ENCODE measurements around the gene CNTNAP5. TPM values are rescaled to one million over a fixed set of nuclear protein-coding genes. Genes with fewer than 3 reads are reported as not detected.

CNTNAP5 gene
- total RNA-seq, 1 experiment from 2014 or later = not detected

GRCh38 chr2:124035001-124035400, 9.9 kb downstream of the CNTNAP5 start:
- in situ Hi-C loops (cut with HindIII; ENCODE audit: low pct_unique_long_range_greater_than_20kb, low sequenced_read_pairs) (no loop called here), intact Hi-C loops (cut with micrococcal nuclease; ENCODE audit: unreplicated experiment) (no loop called here)
- BruUV-seq (replicated peaks) = no TSS peak
- H3K27ac ChIP-seq (ENCODE audit: low read length) = no peak overlapping the region
- H3K27me3 ChIP-seq (ENCODE audit: control insufficient read depth, insufficient read depth, low read length) = no peaks in the 10 kb centered on the region
- H3K36me3 ChIP-seq (ENCODE audit: control insufficient read depth, insufficient read depth, low read length) = no peaks in the 10 kb centered on the region
- ChIA-PET POLR2A (no interaction called here), CTCF (no interaction called here)
- H3K4me3 ChIP-seq (ENCODE audit: low read depth in 2 of 2, low read length in 2 of 2) = no peak overlapping the region
- DNase-seq (ENCODE audit: low read depth, low spot score) (no peak), ATAC-seq (no peak)
- no peaks in the 10 kb centered on the region for H3K4me1 ChIP-seq (ENCODE audit: control insufficient read depth, insufficient read depth, low read length)
- no peaks in the 10 kb centered on the region for H3K9me3 ChIP-seq (ENCODE audit: control insufficient read depth, insufficient read depth, low read depth, low read length)
- TF ChIP-seq TCF7L2 (IDR thresholded peaks at IDR 0.05; ENCODE audit: low read depth, low read length) (no peak), POLR2AphosphoS5 (IDR thresholded peaks at IDR 0.05; ENCODE audit: low read depth, low read length) (no peak), CTCF (IDR thresholded peaks at IDR 0.05) (no peak), SIN3A (IDR thresholded peaks at IDR 0.05; ENCODE audit: borderline replicate concordance, insufficient read depth, low read depth, low read length) (no peak), REST (IDR thresholded peaks at IDR 0.05; ENCODE audit: insufficient read depth in 1 of 2, low read depth in 2 of 2, low read length in 1 of 2) (no peak)

- ChIA-PET CTCF (no interaction called here), POLR2A (no interaction called here)
- in situ Hi-C loops (cut with HindIII; ENCODE audit: low pct_unique_long_range_greater_than_20kb, low sequenced_read_pairs) = no loop called here
- DNase-seq (ENCODE audit: low read depth, low spot score) (no peak), ATAC-seq (no peak)
- TF ChIP-seq REST (IDR thresholded peaks at IDR 0.05; ENCODE audit: insufficient read depth in 1 of 2, low read depth in 2 of 2, low read length in 1 of 2) = no peak
- no peak for TF ChIP-seq POLR2AphosphoS5 (IDR thresholded peaks at IDR 0.05; ENCODE audit: low read depth, low read length)
- H3K36me3 ChIP-seq (ENCODE audit: control insufficient read depth, insufficient read depth, low read length) = no peaks in the 10 kb centered on the region
- H3K4me3 ChIP-seq (ENCODE audit: low read depth in 2 of 2, low read length in 2 of 2) = no peak overlapping the region
- no peaks in the 10 kb centered on the region for H3K27me3 ChIP-seq (ENCODE audit: control insufficient read depth, insufficient read depth, low read length)
- no peaks in the 10 kb centered on the region for H3K9me3 ChIP-seq (ENCODE audit: control insufficient read depth, insufficient read depth, low read depth, low read length)
- BruUV-seq (replicated peaks) = no TSS peak
- H3K4me1 ChIP-seq (ENCODE audit: control insufficient read depth, insufficient read depth, low read length) = no peaks in the 10 kb centered on the region
- H3K27ac ChIP-seq (ENCODE audit: low read length) = no peak overlapping the region
- intact Hi-C loops (cut with micrococcal nuclease; ENCODE audit: unreplicated experiment) = loop anchor here (2.0 kb wide), 1 partner anchor 24 kb away; no protein-coding TSS in a partner anchor
Measured at GRCh38 chr2:124039032-124039431, 13.9 kb downstream of the CNTNAP5 start.
